ENCODE data around the gene MED27.

The MED27 gene

DNA sequence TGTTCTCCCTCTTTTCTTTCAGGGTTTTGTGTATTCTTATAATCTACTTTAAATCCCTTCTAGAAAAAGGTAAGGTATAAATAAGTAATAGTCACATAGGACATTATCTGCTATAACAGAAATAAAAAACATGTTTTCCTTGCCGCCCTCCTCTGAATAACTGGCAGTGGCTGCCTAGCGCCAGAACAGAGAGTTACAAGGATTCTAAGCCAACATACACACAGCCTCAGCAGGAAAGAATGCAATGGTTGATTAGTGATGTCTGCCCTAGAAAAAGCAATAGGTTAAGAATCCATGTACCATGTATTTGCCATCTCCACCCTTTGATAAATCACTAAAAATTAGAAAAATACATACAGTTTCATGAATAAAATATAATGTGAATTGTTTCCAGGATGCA lies 4.9 kb downstream of the MED27 start:
- no peak overlapping the region for H3K9ac ChIP-seq (ENCODE audit: low read depth, low read length, poor library complexity, severe bottlenecking)
- H3K9me2 ChIP-seq (replicated peaks; ENCODE audit: low read depth, low read length) = no peaks in the 10 kb centered on the region
- peaks cover 99% of the 10 kb centered on the region for H3K79me2 ChIP-seq (ENCODE audit: insufficient read depth, low read length)
- no peaks in the 10 kb centered on the region for H3K9me3 ChIP-seq (ENCODE audit: insufficient read depth, low read depth, low read length)
- H3K4me2 ChIP-seq (ENCODE audit: low read depth, low read length, poor library complexity, severe bottlenecking) = peak overlapping the region; percentile 79
- H3F3A ChIP-seq (ENCODE audit: low read depth) = no peaks in the 10 kb centered on the region
- H2AFZ ChIP-seq (ENCODE audit: low read length) = no peak overlapping the region
- TF ChIP-seq, protein P1, sequence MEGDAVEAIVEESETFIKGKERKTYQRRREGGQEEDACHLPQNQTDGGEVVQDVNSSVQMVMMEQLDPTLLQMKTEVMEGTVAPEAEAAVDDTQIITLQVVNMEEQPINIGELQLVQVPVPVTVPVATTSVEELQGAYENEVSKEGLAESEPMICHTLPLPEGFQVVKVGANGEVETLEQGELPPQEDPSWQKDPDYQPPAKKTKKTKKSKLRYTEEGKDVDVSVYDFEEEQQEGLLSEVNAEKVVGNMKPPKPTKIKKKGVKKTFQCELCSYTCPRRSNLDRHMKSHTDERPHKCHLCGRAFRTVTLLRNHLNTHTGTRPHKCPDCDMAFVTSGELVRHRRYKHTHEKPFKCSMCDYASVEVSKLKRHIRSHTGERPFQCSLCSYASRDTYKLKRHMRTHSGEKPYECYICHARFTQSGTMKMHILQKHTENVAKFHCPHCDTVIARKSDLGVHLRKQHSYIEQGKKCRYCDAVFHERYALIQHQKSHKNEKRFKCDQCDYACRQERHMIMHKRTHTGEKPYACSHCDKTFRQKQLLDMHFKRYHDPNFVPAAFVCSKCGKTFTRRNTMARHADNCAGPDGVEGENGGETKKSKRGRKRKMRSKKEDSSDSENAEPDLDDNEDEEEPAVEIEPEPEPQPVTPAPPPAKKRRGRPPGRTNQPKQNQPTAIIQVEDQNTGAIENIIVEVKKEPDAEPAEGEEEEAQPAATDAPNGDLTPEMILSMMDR (conservative IDR thresholded peaks at IDR 0.05; ENCODE audit: low read length) = no peak
- no peak for TF ChIP-seq EZH2phosphoT487 (IDR thresholded peaks at IDR 0.05; ENCODE audit: borderline replicate concordance)
- peaks cover 55% of the 10 kb centered on the region for H3K4me1 ChIP-seq (ENCODE audit: insufficient read depth, low read length, poor library complexity, severe bottlenecking)
- peaks cover 15% of the 10 kb centered on the region for H4K20me1 ChIP-seq (ENCODE audit: insufficient read depth, low read length, poor library complexity, severe bottlenecking)
- H3K27me3 ChIP-seq (ENCODE audit: insufficient read depth, low read length, poor library complexity, severe bottlenecking) = no peaks in the 10 kb centered on the region
- H3K4me3 ChIP-seq (ENCODE audit: low read length, poor library complexity, severe bottlenecking) = peak overlapping the region; percentile 44
- peaks cover 20% of the 10 kb centered on the region; the same call in 1 of the 2 replicates for H3K36me3 ChIP-seq (ENCODE audit: insufficient read depth, low read length)

DNA sequence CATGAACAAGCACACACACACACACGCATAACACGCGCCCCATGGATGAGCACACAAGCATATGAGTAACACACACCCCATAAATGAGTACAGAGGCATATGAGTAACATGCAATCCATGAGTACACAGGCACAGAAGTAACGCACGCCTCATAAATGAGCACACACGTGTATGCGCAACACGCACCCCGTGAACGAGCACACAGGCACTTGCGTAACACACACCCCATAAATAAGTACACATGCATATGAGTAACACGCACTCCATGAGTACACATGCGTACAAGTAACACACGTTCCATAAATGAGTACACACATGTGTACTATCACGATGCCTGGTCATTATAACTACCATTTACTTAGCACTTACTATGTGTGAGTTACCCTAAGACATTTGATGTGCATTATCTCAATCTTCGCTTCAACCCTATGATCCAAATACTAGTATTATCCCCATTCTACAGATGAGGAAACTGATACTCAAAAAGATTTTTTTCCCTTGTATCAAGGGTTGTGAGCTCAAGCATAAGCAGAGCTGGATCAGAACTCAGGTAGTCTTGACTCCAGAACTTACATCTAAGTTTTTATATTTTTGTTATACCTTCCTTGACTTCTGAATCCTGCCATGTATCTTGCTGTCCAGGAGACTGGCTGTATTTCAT lies 7.7 kb downstream of the MED27 start:
- H4K20me1 ChIP-seq (ENCODE audit: insufficient read depth, low read length, poor library complexity, severe bottlenecking) = peaks cover 15% of the 10 kb centered on the region
- H3K4me3 ChIP-seq (ENCODE audit: low read length, poor library complexity, severe bottlenecking) = no peak overlapping the region
- no peak overlapping the region for H3K9ac ChIP-seq (ENCODE audit: low read depth, low read length, poor library complexity, severe bottlenecking)
- H3K27me3 ChIP-seq (ENCODE audit: insufficient read depth, low read length, poor library complexity, severe bottlenecking) = no peaks in the 10 kb centered on the region
- peaks cover 38% of the 10 kb centered on the region; the same call in 1 of the 2 replicates for H3K36me3 ChIP-seq (ENCODE audit: insufficient read depth, low read length)
- no peaks in the 10 kb centered on the region for H3K9me3 ChIP-seq (ENCODE audit: insufficient read depth, low read depth, low read length)
- H3F3A ChIP-seq (ENCODE audit: low read depth) = no peaks in the 10 kb centered on the region
- H3K79me2 ChIP-seq (ENCODE audit: insufficient read depth, low read length) = peaks cover 82% of the 10 kb centered on the region
- peaks cover 32% of the 10 kb centered on the region for H3K4me1 ChIP-seq (ENCODE audit: insufficient read depth, low read length, poor library complexity, severe bottlenecking)
- no peak overlapping the region for H2AFZ ChIP-seq (ENCODE audit: low read length)
- TF ChIP-seq EZH2phosphoT487 (IDR thresholded peaks at IDR 0.05; ENCODE audit: borderline replicate concordance) = no peak
- TF ChIP-seq, protein P1 (conservative IDR thresholded peaks at IDR 0.05; ENCODE audit: low read length) = no peak
- H3K9me2 ChIP-seq (replicated peaks; ENCODE audit: low read depth, low read length) = no peaks in the 10 kb centered on the region
- peak overlapping the region; percentile 1 for H3K4me2 ChIP-seq (ENCODE audit: low read depth, low read length, poor library complexity, severe bottlenecking)

DNA sequence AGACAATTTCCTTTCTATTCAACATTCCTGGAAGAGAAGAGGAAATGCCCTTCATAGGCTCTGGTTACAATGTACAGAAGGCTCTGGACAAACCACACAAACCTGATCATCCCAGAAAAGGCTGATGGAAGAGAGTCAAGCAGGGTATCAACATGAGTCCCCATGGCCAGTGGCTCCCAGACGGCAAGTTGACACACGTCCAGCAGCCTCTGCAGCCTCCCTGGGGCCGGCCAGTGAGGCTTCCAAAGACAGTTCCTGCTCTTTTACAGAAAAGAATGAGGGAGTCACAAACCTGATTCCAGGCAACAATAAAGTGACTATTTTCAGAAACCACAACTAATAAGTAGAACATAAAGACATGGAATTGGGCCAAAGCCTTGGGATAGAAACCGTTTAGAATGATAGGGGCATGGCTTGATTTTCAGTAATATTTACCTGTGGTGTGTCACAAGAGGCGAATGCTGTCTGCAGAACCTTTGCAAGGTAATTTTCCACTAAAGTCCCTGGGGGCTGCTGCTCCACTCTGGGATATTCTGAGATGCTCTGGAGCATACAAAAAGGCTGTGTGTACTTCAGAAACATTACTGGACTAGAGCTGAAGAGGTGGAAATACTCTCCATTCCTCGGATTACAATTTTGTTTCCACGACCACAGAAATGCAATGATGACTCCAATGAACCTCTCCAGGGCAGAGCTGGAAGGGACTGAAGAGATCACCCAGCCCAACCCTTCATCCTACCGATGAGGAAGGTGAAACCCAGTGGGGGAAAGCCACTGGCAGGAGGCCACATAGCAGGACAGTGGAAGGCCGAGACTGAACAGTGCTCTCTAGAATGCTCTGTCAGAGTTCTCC lies 10.4 kb downstream of the MED27 start:
- no peaks in the 10 kb centered on the region for H3K9me2 ChIP-seq (replicated peaks; ENCODE audit: low read depth, low read length)
- no peak overlapping the region for H3K9ac ChIP-seq (ENCODE audit: low read depth, low read length, poor library complexity, severe bottlenecking)
- H3K4me3 ChIP-seq (ENCODE audit: low read length, poor library complexity, severe bottlenecking) = no peak overlapping the region
- H3K4me2 ChIP-seq (ENCODE audit: low read depth, low read length, poor library complexity, severe bottlenecking) = no peak overlapping the region
- H2AFZ ChIP-seq (ENCODE audit: low read length) = no peak overlapping the region
- H3K9me3 ChIP-seq (ENCODE audit: insufficient read depth, low read depth, low read length) = no peaks in the 10 kb centered on the region
- H3K27me3 ChIP-seq (ENCODE audit: insufficient read depth, low read length, poor library complexity, severe bottlenecking) = no peaks in the 10 kb centered on the region
- TF ChIP-seq, protein P1 (conservative IDR thresholded peaks at IDR 0.05; ENCODE audit: low read length) = no peak
- no peak for TF ChIP-seq EZH2phosphoT487 (IDR thresholded peaks at IDR 0.05; ENCODE audit: borderline replicate concordance)
- peaks cover 69% of the 10 kb centered on the region for H3K79me2 ChIP-seq (ENCODE audit: insufficient read depth, low read length)
- no peaks in the 10 kb centered on the region for H3F3A ChIP-seq (ENCODE audit: low read depth)
- H3K36me3 ChIP-seq (ENCODE audit: insufficient read depth, low read length) = peaks cover 43% of the 10 kb centered on the region; the same call in 1 of the 2 replicates
- peaks cover 11% of the 10 kb centered on the region for H4K20me1 ChIP-seq (ENCODE audit: insufficient read depth, low read length, poor library complexity, severe bottlenecking)
- peaks cover 8% of the 10 kb centered on the region for H3K4me1 ChIP-seq (ENCODE audit: insufficient read depth, low read length, poor library complexity, severe bottlenecking)
